Muscle of back (tissue), 11 donors: ENCODE results near the gene LMTK3. TPM values are rescaled to one million over a fixed set of nuclear protein-coding genes. Genes with fewer than 3 reads are reported as not detected.

Source experiments
- DNase-seq, 3 donors: peaks; one replicate each; pipeline versions ENCODE4 v3.0.0 to v3.0.0-alpha.2; 2013
- polyA plus RNA-seq, 10 donors: library from polyadenylated mRNA; unstranded; fragments of 120-200 nt; gene quantifications; one replicate each; pipeline ENCODE4 v1.2.1, GENCODE V29; 2013; ENCODE audit not compliant: insufficient read length in 10 of 10

LMTK3 gene
- polyA plus RNA-seq, 10 donors: 0.04 to 0.70 (median 0.28) TPM; not detected in 3

DNA sequence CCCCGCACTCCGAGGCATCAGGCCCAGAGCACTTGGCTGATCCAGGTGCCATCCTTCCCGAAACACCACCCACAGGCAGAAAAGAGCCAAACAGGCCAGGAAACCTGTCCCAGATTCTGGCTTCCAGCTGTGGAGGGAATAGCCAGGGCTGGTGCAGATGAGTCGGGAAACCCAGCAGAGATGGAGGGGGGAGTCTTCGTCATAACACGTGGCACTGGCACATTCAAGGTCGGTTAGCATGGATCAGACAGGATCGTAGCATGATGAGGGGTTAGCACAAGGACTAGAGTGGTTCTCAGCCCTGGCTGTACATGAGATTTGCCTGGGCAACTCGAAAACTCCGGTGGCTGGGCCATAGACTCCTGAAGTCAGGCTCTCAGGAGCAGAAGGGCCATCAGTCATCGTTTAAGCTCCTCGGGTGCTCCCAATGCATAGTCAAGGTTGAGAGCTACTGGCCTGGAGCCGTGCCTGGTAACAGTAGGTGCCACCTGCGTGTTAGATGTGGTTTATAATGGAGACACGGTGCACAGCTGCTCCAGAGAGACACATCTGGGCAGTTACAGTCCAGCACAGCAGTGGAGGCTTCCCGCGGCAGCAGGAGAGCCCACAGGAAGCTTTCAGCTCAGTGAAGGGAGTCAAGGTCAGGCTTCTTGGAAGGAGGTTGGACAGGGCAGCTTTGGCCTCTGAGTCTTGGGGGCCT lies 36.1 kb downstream of the LMTK3 start:
- DNase-seq: no peak

DNA sequence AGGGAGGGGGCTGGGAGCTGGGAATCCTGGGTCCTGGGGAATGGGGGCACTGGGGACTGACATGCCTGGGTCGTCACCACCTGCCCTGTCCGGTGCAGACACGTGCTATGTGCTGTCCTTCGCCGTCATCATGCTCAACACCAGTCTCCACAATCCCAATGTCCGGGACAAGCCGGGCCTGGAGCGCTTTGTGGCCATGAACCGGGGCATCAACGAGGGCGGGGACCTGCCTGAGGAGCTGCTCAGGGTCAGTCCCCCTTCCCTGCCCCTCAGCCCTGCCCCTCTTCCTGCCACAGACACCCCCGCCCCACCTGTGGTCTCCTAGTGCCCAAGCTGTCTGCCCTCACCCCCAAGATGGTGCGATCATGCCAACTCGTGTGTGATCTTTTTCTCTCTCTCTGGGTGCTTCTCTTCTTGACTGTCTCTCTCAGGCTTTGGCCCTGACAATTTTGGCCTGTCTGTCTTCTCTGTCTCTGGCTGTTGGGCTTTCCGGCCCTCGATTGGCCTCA lies 37.5 kb downstream of the LMTK3 start:
- DNase-seq: no peak

DNA sequence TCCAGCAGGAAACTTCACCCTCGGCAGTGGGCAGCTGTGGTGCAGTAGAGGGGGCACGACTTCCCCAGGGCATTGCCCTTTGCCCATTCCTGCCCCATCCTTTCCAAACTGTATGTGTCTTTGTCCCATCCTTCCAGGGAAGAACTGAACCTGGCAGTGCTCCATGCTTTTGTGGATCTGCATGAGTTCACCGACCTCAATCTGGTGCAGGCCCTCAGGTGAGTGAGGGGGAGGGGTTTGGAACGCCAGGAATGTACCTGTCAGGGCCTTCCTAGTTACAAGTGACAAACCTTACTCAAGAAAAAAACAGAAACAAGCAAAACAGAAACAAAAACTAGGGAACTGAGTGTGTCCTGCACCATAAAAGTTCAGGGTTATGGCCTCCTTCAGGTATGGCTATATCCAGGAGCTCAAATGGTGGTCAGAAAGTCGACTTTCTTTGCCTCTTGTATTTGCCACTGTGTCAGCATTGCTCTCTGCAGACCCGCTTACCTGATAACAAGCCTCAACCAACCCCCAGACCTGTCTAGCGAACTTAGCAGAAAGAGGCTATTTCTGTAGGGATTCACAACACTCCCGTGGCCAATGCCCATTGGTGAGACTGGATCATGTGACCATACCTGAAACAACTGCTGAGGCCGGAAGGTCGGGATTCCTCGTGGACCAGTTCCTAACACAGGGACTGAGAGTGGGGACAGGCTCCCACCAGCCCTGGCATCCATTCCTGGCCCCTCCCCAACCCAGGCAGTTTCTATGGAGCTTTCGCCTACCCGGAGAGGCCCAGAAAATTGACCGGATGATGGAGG lies 38.3 kb downstream of the LMTK3 start:
- DNase-seq: no peak

DNA sequence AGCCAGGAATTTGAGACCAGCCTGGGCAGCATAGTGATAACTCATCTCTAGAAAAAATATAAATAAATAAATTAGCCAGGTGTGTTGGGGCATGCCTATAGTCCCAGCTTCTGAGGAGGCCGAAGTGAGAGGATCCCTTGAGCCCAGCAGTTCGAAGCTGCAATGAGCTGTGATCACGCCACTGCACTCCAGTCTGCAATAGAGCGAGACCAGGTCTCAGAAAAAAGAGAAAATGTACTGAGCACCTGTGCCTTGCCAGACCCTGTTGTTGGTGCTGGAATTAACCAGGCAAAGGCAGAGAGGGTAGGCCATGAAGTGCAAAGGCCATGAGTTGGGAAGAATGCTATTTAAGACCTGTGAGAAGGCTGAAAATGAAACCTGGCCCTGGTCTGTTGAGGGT lies 39.8 kb downstream of the LMTK3 start:
- no peak for DNase-seq

DNA sequence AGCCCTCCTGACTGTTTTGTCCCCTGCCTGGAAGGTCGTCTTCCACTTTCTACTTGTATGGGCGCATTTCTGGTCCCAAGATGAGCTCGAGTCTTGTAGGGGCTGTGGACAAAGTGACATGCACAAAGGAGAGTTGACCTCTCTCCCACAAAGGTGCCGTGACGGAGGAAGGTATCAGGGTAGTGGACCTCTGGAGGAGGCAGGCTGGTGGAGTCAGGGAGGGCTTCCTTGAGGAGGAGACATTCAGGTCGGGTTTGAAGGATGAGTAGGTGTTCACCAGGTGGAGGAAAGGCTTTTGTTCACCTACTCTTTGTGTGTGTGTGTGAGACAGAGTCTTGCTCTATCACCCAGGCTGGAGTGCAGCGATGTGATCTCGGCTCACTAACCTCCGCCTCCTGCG lies 40.8 kb downstream of the LMTK3 start:
- no peak for DNase-seq

DNA sequence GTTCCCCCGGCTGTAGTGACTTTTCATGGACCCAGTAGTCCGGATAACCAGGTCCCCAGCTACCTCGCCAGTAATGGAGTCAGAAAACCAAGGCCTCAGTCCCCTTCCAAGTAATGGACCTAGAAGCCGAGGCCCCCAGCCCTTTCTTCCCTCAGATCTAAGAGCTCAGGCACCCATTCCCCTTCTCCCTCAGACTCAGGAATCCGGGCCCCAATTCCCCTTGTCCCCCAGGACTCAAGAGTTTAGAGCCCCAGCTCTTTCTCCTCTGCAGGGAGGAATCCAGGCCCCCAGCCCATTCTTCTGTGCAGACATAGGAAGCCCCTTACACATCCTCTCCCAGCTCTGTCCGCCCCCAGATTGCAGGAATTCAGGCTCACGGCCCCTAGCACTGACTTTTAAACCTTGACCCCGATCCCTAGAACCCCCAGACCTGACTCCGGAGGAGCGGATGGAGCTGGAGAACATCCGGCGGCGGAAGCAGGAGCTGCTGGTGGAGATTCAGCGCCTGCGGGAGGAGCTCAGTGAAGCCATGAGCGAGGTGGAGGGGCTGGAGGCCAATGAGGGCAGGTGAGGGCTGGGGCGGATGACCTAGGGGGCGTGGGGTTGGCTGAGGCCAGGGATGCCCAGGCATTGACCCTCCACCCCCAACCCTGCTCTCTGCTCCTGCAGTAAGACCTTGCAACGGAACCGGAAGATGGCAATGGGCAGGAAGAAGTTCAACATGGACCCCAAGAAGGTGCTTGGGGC lies 41.5 kb downstream of the LMTK3 start:
- DNase-seq: no peak

DNA sequence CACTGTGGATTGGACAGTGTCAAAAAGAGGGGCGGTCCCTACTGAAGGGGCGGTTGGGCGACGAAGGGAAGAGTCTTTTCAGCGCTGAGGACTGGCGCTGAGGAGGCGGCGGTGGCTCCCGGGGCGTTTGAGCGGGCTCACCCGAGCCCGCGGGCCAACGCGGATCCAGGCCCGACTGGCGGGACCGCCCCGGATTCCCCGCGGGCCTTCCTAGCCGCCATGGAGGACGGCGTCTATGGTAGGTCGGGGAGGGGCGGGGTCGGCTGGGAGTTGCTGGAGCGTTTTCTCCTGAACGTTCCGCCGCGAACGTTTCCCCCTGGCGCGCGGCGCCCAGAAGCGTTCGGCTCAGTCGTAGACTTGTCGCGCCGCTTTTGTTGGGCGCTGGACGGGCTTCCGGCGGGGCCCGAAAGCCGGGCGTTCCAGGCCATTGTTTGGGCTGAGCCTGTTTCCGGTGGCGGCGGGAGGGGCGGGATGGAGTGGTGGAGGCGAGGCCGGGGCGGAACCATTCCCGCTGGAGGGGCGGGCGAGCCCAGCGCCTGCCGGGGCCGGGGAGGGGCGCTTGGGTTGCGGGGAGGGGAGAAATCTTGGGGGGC lies 42.2 kb downstream of the LMTK3 start, which contains the start of gene CYTH2:
Gene CYTH2 (plus strand): TSS at position 81 of the 593 bp plus-strand sequence. CDS start 139 bp downstream, at position 220.
- peak; percentile 79 to 94 (median 85) for DNase-seq

DNA sequence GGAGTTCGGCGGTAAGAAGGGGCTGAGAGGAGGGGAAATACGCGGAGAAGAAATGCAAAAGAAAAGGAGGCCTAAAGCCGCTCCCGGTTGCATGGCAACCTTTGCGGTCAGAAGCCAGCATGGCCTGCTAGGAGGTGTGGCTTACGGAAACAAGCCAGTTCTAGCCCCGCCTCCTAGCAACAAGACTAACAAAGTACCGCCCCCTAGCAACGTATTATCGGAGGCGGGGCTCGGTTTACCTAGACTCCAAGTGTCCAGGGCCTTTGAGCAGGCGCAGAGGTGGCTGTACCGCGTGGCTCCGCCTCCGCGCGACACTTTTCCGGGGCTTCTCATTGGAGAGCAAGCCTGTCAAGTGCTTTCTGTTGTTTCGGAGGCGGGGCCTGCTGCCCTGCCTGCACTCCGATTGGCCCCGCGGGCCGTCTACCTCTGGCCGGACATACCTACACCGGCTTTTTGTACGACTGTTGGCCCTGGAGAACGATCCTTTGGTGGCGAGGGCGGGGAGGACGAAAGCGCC lies 42.8 kb downstream of the LMTK3 start:
- DNase-seq: peak; percentile 100

DNA sequence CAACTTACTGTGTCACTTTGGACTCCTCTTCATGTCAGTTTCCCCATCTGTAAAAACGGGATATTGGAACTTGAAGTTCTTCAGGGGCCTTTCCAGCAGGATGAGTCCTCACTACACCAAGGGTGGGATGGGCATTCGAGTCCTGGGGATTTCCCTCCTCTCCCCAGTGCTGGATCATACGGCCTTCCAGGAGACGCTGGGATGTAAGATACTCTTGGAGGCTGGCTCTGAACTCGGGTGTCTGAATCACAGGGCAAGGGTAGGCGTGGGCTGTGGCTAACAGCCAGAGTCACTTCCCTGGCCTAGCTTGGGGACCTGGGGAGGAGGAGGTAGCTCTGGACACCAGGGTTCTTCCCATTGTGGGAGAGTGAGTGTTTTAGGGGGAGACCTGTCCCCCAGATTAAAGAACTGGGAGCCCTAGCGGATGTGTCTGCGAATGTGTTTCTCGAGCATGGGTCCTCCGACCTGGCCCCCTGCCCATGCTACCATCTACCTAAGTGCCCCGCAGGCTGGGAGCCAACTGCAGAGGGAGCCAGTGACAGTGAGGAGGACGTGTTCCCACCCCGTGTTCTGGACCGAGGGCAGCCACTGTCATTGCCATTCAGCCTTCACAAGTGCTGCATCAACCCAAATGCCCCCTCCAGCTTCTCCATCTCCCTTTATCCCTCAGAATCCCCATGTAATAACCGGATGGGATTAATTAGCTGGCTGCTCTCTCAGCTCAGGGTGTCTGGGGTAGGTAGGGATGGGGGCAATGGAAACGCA lies 44.9 kb downstream of the LMTK3 start:
- DNase-seq: no peak

DNA sequence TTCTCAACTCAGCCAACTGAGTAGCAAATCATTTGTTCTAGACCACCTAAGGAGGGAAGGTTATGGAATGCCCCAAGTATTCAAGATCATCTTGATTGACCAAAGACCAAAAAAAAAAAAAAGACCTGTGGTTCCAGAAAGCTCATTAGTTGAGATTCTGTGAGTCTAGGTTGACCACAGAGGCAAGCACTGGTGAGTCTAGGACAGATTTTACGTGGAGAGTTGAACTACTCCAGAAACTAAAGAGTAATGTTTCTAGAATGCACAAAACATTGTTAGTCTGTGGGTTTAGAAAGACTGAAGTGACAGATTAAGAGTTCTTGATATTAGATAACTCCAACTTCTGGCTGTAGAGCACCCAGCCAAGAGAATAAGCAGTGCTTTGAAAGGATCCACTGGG lies 46.4 kb downstream of the LMTK3 start:
- no peak for DNase-seq

DNA sequence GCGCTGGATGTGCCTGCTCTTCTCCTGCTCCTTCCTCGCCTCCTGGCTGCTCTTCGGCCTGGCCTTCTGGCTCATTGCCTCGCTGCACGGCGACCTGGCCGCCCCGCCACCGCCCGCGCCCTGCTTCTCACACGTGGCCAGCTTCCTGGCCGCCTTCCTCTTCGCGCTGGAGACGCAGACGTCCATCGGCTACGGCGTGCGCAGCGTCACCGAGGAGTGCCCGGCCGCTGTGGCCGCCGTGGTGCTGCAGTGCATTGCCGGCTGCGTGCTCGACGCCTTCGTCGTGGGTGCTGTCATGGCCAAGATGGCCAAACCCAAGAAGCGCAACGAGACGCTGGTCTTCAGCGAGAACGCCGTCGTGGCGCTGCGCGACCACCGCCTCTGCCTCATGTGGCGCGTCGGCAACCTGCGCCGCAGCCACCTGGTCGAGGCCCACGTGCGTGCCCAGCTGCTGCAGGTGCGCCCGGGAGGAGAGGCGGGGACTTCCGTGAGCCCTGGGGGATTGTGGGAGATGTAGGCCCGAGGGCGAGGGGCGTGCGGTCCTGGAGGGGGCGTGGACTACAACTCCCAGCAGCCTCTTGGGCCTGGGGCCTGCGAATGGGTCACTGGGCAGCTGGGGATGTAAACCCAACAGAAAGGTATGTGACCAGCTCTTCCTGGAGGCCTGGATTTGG lies 49.5 kb downstream of the LMTK3 start:
- DNase-seq: no peak

DNA sequence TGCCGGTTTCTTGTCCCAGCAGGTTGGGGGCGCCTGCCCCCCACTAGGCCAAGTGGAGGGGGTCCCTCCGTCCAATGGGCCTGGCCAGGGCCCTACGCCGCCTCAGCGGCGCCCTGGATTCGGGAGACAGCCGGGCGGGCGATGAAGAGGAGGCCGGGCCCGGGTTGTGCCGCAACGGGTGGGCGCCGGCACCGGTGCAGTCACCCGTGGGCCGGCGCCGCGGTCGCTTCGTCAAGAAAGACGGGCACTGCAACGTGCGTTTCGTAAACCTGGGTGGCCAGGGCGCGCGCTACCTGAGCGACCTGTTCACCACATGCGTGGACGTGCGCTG lies 50.0 kb downstream of the LMTK3 start:
- DNase-seq: no peak

DNA sequence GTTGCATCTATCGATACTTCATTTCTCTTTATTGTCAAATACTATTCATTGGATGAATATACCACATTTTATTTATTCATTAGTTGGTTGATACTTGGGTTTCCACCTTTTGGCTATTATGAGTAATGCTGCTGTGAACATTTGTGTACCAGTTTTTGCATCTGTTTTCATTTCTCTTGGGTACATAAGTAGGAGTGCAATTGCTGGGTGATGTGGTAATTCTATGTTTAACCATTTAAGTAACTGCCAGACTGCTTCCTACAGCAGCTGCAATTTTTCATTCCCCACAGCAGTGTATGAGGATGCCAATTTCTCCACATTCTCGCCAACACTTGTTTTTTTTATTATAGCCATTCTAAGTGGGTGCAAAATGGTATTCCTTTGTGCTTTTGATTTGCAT lies 53.6 kb downstream of the LMTK3 start:
- DNase-seq: no peak

DNA sequence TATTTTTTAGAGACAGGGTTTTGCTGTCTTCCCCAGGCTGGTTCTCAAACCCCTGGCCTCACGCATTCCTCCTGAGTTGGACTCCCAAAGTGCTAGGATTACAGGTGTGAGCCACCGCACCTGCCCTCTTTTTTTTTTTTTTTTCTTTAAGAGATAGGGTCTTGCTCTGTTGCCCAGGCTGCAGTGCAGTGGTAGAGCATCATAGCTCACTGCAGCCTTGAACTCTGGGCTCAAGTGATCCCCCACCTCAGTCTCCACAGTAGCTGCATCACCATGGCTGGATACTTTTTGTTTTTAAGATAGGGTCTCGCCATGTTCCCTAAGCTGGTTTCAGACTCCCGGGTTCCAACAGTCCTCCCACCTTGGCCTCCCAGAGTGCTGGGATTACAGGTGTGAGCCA lies 54.8 kb downstream of the LMTK3 start:
- DNase-seq: no peak

DNA sequence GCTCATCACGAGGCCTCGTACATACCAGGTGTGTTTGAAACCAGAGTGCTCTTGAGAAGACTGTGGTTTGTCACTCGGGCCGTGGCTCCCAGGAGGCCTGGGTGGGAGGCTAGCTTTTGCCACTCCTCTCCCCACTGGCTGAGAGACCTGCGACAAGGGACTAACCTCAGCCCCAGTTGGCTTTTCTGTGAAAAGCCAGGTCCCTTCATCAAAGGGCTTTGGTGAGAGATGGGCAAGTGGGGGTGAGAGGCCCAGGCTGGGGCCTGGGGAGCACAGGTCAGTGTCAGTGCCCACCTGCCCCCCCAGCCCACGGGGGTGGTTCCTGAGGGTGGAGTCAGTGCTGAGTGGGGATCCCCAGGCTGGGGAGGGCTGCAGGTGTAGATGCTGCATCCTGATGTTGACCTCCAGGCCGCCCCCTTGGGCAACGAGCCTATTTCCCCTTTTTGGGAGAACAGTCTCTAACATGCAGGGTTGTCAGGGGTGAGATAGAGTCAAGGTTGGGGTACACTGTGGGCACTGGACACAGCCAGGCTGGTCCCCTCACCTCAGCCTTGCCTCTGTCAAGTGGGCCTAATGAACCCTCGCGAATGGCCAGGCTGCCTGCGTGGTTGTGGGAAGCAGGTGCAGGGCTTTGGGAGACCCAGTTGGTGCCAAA lies 55.6 kb downstream of the LMTK3 start:
- no peak for DNase-seq

DNA sequence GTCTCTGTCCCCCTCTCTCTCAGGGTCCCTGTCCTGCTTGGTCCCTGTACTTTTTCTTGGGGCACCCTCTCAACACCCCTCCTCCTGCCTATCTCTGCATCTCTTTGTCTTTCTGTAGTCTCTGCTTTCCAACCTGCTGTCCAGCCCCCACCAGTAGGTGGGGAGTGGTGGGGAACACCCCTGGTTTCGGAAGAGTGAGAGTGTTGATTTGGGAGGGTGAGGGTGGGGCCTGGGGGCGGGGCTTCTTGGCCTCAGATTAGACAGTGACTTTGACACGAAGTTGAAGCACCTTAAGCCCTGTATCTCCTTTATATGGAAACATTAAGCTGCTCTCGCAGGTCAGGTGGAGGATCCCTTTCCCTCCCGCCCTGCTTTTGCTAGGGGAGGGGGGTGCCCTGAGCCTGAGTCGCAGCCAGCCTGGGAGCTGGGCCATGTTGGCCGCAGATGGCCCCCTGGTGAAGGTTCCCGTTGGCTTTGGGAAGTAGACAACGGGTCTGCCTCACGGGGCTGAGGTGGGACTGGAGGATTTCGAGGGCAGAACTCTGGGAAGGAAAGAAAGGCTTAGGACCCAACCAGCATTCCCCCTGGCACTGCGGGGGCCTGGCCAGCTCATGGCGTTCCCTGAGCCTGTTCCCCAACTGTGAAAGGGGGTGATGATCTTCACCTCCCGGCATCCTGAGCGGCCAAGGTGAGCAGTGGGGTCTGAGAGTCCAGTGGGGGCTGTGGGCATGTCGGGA lies 56.3 kb downstream of the LMTK3 start, which contains the start of gene KCNJ14:
Gene KCNJ14 (plus strand): TSS at position 404 of the 737 bp plus-strand sequence. CDS start 6,151 bp downstream, outside the sequence.
- DNase-seq: no peak

DNA sequence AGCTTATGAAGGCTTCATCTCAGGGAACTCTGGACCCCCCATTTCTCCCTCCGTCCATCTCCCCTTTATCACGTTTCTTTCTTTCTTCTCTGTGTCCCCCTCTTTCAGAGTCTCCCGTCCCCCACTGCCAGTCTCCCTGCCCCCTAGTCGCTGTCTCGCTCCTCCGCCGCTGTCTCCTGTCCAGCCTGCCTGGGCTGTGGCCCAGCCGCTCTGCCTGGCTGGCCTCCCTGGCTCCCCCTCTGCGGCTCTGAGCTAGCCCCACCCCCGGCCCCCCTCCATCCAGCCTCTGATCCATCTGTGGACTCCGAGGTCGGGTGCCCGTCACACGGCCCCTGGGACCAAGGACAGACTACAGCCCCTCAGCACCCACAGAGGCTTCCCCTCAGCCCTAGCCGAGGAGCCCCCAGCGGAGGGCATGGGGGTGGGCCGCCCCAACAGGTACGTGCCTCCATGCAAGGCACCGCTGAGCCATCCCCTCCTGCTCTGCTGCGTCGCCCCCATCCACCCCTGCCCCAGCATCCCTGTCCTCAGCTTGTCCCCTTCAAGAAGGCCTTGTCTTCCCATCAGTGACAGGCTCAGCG lies 57.4 kb downstream of the LMTK3 start:
- DNase-seq: no peak
